HepG2 (cell line): ENCODE data around the gene FCHO2. TPM values are rescaled to one million over a fixed set of nuclear protein-coding genes. Genes with fewer than 3 reads are reported as not detected.

Experiments used
- ETV6 ChIP-seq: sonication (generic); formaldehyde crosslinking; conservative IDR thresholded peaks from 2 replicates; pipeline ENCODE4 v1.4.0; 2020; ENCODE audit warnings: missing genetic modification reagents
- FIP1L1 ChIP-seq: fragments of 200-400 bp; formaldehyde crosslinking; IDR thresholded peaks from 2 replicates; pipeline ENCODE4 v1.6.1; 2018; ENCODE audit warnings: low read depth, mild to moderate bottlenecking, low read length, moderate library complexity, borderline replicate concordance; ENCODE audit not compliant: insufficient read depth
- HDAC6 ChIP-seq: fragments of 200-600 bp; sonication (generic); IDR thresholded peaks from 2 replicates; pipeline ENCODE4 v1.7.0; 2017; ENCODE audit warnings: mild to moderate bottlenecking, antibody characterized with exemption, low read length, low read depth
- JUN ChIP-seq: sonication (generic); formaldehyde crosslinking; IDR thresholded peaks from 2 replicates; pipeline ENCODE4 v1.4.0; 2020; ENCODE audit warnings: mild to moderate bottlenecking, missing genetic modification reagents
- SMARCE1 ChIP-seq: fragments of 450-650 bp; IDR thresholded peaks from 2 replicates; pipeline ENCODE4 v1.6.1; 2017; ENCODE audit warnings: borderline replicate concordance
- ZNF121 ChIP-seq: sonication (generic); formaldehyde crosslinking; IDR thresholded peaks from 2 replicates; pipeline ENCODE4 v1.5.0; 2020; ENCODE audit warnings: mild to moderate bottlenecking, missing genetic modification reagents
- ZNF256 ChIP-seq: sonication (generic); formaldehyde crosslinking; conservative IDR thresholded peaks from 2 replicates; pipeline ENCODE4 v1.4.0; 2020; ENCODE audit warnings: missing genetic modification reagents
- polyA plus RNA-seq, 8 experiments: library from polyadenylated mRNA; depleted of rRNA in 3 of 8; stranded (reverse) in 7 of 8; unstranded in 1 of 8; fragments of >200 nt; fragmentation: Illumina TruSeq in 4 of 8; extraction: Trizol in 4 of 8; gene quantifications; 2 replicates each; pipeline versions ENCODE4 v1.2.1 to v1.2.3, GENCODE V29; 2011 to 2016; ENCODE audit warnings: low read depth in 4 of 8, missing spikeins in 1 of 8, mixed read lengths in 1 of 8; ENCODE audit not compliant: insufficient read depth in 1 of 8
- total RNA-seq, 5 experiments: library from RNA; depleted of rRNA; stranded (reverse); fragments of >200 nt; fragmentation: Illumina TruSeq; extraction: Trizol; gene quantifications; 2 replicates each; pipeline ENCODE4 v1.2.3, GENCODE V29; 2016; ENCODE audit warnings: low read depth in 1 of 5
- TF ChIP-seq, protein P1 (sequence below): sonication (generic); formaldehyde crosslinking; IDR thresholded peaks from 2 replicates; pipeline ENCODE4 v1.4.0; 2020; ENCODE audit warnings: missing genetic modification reagents
- TF ChIP-seq, protein P2 (sequence below), 2 experiments: IDR thresholded peaks; 2 replicates each; pipeline ENCODE4 v1.6.1; 2011 to 2012; ENCODE audit warnings: low read length in 2 of 2, borderline replicate concordance in 1 of 2, low read depth in 1 of 2, mild to moderate bottlenecking in 1 of 2, moderate library complexity in 1 of 2
- TF ChIP-seq, protein P3 (sequence below): fragments of 450-650 bp; IDR thresholded peaks from 2 replicates; pipeline ENCODE4 v1.6.1; 2017; ENCODE audit warnings: mild to moderate bottlenecking

FCHO2 gene
- total and polyA plus RNA-seq, 2 of the 13 experiments (the other 11 are each of a cell fraction or from before 2014, with no cell fraction given): 11.6 to 17.3 TPM

DNA sequence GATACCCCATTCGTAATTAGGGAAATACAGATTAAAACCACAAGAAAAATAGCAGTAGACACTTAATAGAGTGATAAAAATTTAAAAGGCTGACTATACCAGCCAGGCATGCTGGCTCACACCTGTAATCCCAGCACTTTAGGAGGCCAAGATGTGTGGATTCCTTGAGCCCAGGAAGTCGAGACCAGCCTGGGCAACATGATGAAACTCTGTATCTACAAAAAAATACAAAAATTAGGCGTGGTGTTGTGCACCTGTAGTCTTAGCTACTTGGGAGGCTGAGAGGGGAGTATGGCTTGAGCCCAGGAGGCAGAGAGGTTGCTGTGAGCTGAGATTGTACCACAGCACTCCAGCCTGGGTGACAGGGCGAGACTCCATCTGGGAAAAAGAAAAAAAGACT lies 72.0 kb downstream of the FCHO2 start (continued):
- TF ChIP-seq SMARCE1 (no peak), ZNF121 (no peak), ZNF256 (CRISPR knock-in tag) (no peak), HDAC6 (no peak), ETV6 (CRISPR knock-in tag) (no peak), JUN (CRISPR knock-in tag) (no peak), FIP1L1 (no peak)
- TF ChIP-seq, protein P1, sequence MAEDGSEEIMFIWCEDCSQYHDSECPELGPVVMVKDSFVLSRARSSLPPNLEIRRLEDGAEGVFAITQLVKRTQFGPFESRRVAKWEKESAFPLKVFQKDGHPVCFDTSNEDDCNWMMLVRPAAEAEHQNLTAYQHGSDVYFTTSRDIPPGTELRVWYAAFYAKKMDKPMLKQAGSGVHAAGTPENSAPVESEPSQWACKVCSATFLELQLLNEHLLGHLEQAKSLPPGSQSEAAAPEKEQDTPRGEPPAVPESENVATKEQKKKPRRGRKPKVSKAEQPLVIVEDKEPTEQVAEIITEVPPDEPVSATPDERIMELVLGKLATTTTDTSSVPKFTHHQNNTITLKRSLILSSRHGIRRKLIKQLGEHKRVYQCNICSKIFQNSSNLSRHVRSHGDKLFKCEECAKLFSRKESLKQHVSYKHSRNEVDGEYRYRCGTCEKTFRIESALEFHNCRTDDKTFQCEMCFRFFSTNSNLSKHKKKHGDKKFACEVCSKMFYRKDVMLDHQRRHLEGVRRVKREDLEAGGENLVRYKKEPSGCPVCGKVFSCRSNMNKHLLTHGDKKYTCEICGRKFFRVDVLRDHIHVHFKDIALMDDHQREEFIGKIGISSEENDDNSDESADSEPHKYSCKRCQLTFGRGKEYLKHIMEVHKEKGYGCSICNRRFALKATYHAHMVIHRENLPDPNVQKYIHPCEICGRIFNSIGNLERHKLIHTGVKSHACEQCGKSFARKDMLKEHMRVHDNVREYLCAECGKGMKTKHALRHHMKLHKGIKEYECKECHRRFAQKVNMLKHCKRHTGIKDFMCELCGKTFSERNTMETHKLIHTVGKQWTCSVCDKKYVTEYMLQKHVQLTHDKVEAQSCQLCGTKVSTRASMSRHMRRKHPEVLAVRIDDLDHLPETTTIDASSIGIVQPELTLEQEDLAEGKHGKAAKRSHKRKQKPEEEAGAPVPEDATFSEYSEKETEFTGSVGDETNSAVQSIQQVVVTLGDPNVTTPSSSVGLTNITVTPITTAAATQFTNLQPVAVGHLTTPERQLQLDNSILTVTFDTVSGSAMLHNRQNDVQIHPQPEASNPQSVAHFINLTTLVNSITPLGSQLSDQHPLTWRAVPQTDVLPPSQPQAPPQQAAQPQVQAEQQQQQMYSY (CRISPR knock-in tag): no peak
- TF ChIP-seq, protein P2, sequence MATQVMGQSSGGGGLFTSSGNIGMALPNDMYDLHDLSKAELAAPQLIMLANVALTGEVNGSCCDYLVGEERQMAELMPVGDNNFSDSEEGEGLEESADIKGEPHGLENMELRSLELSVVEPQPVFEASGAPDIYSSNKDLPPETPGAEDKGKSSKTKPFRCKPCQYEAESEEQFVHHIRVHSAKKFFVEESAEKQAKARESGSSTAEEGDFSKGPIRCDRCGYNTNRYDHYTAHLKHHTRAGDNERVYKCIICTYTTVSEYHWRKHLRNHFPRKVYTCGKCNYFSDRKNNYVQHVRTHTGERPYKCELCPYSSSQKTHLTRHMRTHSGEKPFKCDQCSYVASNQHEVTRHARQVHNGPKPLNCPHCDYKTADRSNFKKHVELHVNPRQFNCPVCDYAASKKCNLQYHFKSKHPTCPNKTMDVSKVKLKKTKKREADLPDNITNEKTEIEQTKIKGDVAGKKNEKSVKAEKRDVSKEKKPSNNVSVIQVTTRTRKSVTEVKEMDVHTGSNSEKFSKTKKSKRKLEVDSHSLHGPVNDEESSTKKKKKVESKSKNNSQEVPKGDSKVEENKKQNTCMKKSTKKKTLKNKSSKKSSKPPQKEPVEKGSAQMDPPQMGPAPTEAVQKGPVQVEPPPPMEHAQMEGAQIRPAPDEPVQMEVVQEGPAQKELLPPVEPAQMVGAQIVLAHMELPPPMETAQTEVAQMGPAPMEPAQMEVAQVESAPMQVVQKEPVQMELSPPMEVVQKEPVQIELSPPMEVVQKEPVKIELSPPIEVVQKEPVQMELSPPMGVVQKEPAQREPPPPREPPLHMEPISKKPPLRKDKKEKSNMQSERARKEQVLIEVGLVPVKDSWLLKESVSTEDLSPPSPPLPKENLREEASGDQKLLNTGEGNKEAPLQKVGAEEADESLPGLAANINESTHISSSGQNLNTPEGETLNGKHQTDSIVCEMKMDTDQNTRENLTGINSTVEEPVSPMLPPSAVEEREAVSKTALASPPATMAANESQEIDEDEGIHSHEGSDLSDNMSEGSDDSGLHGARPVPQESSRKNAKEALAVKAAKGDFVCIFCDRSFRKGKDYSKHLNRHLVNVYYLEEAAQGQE (IDR thresholded peaks at IDR 0.05; ENCODE audit: borderline replicate concordance in 1 of 2, low read depth in 1 of 2, low read length in 2 of 2): no peak
- TF ChIP-seq, protein P3, sequence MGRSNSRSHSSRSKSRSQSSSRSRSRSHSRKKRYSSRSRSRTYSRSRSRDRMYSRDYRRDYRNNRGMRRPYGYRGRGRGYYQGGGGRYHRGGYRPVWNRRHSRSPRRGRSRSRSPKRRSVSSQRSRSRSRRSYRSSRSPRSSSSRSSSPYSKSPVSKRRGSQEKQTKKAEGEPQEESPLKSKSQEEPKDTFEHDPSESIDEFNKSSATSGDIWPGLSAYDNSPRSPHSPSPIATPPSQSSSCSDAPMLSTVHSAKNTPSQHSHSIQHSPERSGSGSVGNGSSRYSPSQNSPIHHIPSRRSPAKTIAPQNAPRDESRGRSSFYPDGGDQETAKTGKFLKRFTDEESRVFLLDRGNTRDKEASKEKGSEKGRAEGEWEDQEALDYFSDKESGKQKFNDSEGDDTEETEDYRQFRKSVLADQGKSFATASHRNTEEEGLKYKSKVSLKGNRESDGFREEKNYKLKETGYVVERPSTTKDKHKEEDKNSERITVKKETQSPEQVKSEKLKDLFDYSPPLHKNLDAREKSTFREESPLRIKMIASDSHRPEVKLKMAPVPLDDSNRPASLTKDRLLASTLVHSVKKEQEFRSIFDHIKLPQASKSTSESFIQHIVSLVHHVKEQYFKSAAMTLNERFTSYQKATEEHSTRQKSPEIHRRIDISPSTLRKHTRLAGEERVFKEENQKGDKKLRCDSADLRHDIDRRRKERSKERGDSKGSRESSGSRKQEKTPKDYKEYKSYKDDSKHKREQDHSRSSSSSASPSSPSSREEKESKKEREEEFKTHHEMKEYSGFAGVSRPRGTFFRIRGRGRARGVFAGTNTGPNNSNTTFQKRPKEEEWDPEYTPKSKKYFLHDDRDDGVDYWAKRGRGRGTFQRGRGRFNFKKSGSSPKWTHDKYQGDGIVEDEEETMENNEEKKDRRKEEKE: no peak
